GM19238 (cell line): ENCODE results near the gene POU1F1.
"Not testable (repeated sequence)": the region's sequence is repeated elsewhere in the genome, so short reads cannot be mapped to it uniquely, and the experiment has no call there.

Experiments used
- DNase-seq: peaks from one replicate; pipeline ENCODE4 v3.0.0; 2011; ENCODE audit warnings: low spot score; ENCODE audit not compliant: insufficient read length

POU1F1 gene

GRCh38 chr3:87250009-87250408, 26.4 kb downstream of the POU1F1 start:
- DNase-seq: no peak

DNA sequence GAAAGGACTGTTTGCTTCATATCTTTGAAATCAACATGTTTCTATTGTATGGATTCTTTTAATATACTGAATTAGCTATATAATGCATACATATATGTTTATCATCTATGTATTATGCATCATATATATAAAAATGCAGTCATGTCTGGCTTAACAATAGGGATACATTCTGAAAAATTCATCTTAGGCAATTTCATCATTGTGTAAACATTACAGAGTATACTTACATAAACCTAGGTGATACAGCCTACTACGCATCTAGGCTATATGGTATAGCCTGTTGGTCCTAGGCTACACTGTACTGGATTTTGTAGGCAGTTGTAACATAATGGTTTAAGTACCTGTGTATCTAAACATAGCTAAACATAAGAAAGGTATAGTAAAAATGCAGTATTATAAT, 27.6 kb downstream of the POU1F1 start:
- no peak for DNase-seq

- not testable (repeated sequence) for DNase-seq
Observed at GRCh38 chr3:87248231-87248630, 28.2 kb downstream of the POU1F1 start.

DNA sequence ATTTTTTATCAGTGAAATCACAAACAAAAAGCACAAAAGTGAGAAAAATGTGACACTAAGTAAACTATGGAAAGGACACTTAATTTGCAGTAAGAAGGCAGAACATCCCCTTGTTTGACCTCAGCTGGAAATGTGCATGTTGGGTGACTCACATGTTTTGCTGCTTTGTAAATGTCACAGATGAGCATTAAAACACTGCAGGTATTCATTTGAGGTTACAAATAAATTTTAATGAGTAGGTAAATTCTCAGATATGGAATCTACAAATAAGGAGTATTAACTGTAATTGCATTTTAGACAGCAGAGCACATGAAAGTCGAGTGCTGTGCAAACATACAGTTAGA, 29.0 kb downstream of the POU1F1 start:
- no peak for DNase-seq

GRCh38 chr3:87246662-87247429, 29.5 kb downstream of the POU1F1 start:
- DNase-seq: no peak

- DNase-seq: no peak
Observed at GRCh38 chr3:87236093-87236492, 40.3 kb downstream of the POU1F1 start.

DNA sequence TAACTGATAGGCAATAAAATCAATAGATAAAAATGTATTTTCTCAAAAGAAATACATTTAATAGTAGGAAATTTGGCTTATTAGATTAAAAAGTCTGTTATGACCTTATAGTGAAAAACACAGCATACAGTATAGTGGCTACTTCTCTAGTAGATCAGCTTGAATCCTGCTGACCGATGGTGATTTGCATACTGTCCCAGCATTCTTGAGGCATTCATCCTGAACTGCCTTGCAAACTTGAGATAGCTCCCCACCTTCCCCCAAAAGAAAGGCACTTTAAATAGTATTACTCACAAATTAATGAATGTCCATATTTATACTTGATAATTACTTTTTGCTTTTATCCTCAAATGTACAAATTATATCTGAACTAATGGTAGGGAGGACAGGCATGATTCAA, 42.6 kb downstream of the POU1F1 start:
- DNase-seq: no peak

GRCh38 chr3:87229113-87229512, 47.3 kb downstream of the POU1F1 start:
- no peak for DNase-seq

DNA sequence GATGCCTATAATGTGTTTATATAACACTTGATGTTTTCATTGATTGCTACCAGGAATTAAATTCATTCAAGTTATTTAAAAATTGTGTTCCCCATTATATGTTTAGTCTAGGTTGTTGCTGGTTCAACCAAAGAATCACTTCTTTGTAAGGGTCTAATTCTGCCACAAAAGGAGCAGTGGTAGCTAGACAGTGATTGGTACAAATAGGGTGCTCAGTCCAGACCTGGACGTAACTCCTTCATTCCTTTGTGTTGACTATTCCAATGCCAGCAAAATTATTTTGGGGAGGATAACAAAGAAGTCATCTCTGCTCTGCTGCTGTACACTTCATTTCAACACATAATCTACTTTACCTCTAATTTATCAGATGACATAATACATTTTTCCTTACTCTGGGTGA, 48.1 kb downstream of the POU1F1 start:
- DNase-seq: no peak

DNA sequence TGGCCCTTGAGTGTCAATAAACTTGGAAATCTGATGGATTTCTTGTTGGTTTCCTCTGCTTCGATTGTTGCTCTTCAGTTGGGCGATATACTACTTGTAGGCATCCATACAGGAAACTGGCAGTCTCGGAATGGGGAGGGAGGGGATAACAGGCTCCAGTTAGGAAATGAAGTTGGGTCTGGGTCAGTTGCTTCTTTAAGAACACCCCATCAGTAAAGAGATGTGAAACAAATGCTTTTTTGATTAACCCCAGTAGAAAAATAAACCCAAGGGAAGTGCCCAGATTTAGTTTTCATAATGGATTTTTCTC, 48.6 kb downstream of the POU1F1 start:
- DNase-seq: no peak

DNA sequence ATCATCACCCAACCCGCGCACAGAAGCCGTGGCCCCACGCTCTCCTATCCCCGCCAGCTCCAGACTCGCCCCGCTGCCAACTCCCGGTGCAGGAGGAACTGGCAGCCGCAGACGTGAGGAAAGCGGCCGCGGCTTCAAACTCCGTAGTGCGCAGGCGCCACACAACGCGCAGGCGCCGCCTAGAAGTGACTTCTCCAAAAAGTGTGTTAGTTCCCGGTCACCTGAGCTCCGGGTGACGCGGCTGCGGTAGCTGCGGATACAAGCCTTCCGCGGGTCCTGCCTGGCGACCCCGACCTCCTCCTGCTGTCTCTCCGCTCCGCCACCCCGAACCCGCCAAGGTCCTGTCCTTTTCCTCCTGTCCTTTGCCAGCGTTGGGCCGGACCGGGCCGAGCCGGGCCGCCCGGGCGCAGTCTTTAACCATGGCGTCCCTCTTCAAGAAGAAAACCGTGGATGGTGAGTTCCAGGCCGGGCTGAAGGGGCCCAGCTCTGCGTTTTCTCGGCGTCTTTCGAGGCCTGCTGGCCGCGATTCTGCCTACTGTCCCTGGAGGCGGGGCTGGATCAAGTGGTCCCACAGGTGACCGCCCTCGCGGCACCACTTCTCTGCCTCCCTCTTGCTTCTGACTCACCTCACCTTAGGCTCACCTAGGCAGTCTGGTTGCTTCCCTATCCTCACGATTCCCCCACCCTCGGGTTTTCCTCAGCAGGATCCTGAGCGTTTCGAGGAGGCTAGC, 49.1 kb downstream of the POU1F1 start, which contains the start of gene CHMP2B:
TSS of gene CHMP2B (plus strand) at position 206 of the 731 bp plus-strand sequence. CDS start at position 420, 214 bp downstream.
- DNase-seq: peak; percentile 71

- DNase-seq: no peak
Observed at GRCh38 chr3:87225659-87226058, 50.7 kb downstream of the POU1F1 start.

DNA sequence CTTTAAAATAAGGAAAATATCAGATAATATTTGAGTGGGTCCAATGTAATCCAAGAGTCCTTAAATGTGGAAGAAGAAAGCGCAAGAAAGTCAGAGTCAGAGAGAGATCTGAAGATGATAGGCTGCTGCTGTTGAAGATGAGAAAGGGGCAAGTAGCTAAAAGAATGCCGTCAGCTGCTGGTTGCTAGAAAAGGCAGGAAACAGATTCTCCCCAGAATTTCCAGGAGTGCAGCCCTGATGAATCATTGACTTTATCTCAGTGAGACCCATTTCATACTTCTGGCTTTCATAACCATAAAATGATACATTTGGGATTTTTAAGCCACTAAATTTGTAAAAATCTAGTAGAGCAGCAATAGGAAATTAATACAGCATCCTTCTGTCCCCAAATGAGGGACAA, 56.8 kb downstream of the POU1F1 start:
- DNase-seq: no peak

DNA sequence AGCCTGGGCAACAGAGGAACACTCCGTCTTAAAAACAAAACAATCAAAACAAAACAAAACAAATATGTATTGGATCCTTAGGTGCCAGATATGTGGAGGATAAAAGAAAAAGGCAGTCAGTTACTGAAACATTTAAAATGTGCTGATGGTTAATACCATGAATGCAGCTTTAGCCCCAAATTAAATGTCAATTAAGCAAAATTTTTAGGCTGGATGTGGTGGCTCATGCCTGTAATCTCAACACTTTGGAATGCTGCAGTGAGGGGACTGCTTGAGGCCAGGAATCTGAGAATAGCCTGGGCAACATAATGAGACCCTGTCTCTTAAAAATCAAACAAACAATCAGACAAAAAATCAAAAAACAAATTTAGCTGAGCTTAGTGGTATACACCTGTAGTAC, 57.8 kb downstream of the POU1F1 start:
- no peak for DNase-seq
